ENCODE measurements around the gene CD2AP. TPM values are rescaled to one million over a fixed set of nuclear protein-coding genes. Genes with fewer than 3 reads are reported as not detected.

The CD2AP gene
- total RNA-seq, 8 experiments from 2014 or later, result 6.3 to 49.9 (median 11.2) TPM

DNA sequence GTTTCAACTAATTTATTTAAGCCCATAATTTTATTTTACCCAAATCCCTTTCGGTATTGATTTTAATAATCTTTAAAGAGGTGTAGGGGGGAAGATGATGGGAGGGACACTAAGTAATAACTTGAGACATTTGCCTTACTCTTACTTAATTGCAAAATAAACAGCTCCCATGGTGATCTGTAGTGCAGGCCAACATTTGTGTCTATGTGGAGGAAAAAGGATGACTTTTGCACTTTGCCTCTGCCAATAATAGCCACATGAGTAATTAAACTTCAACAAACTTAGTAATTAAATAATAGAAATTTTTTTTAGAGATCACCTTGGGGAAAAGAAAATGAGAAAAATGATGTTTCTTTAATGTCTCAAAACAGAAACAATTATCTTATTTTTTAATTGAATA, 29.9 kb upstream of the CD2AP start:
- no peak overlapping the region for H3K4me3 ChIP-seq
- 13 to 100% (median 90%) methylated on average over 1 of the region's 1 CpG; no CpG with 5 or more reads in 1 of the 10 experiments for WGBS, 10 experiments
- H3K27ac ChIP-seq, result no peak overlapping the region
- no peaks in the 10 kb centered on the region for H3K4me1 ChIP-seq (replicated peaks in 1 of 2)
- ATAC-seq (replicated peaks in 6 of 8), result no peak
- in situ Hi-C loops (cut with MboI; ENCODE audit: low pct_unique_long_range_greater_than_20kb in 2 of 9, low sequenced_read_pairs in 9 of 9, unreplicated experiment in 9 of 9), result no loop called here

GRCh38 chr6:47451162-47451561, 26.4 kb upstream of the CD2AP start:
- Histone ChIP-seq H3K4me3 (no peak overlapping the region), H3K4me1 (replicated peaks in 1 of 2) (no peaks in the 10 kb centered on the region), H3K27ac (no peak overlapping the region)
- no peak for ATAC-seq (replicated peaks in 6 of 8)
- in situ Hi-C loops (cut with MboI; ENCODE audit: low pct_unique_long_range_greater_than_20kb in 2 of 9, low sequenced_read_pairs in 9 of 9, unreplicated experiment in 9 of 9), result no loop called here
- WGBS, 10 experiments, result 40 to 100% (median 83%) methylated on average over 1 to 2 of the region's 2 CpGs; no CpG with 5 or more reads in 1 of the 10 experiments

DNA sequence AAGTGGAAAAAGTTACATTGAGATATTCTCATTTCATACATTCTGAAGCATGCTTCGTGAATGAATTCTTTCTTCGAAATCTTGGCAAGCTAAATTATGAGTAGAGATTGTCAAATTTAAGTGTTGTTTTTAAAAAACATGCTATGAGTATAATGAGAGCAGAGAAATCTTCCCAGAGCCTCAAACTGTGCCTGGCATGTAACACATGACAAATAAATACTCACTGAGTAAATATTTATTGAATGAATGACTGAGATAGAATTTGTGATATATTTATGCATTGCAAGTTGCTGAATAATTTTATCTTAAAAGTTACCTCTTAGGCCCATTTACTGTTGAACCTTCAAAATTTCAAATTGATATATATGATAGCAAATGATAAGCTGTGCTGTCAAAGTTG, 24.7 kb upstream of the CD2AP start:
- in situ Hi-C loops (cut with MboI; ENCODE audit: low pct_unique_long_range_greater_than_20kb in 2 of 9, low sequenced_read_pairs in 9 of 9, unreplicated experiment in 9 of 9), result no loop called here
- ATAC-seq (replicated peaks in 6 of 8), result no peak
- WGBS, 10 experiments, result 75 to 100% (median 83%) methylated on average over 2 of the region's 2 CpGs; no CpG with 5 or more reads in 3 of the 10 experiments
- H3K27ac ChIP-seq, result no peak overlapping the region
- no peaks in the 10 kb centered on the region for H3K4me1 ChIP-seq (replicated peaks in 1 of 2)
- no peak overlapping the region for H3K4me3 ChIP-seq

DNA sequence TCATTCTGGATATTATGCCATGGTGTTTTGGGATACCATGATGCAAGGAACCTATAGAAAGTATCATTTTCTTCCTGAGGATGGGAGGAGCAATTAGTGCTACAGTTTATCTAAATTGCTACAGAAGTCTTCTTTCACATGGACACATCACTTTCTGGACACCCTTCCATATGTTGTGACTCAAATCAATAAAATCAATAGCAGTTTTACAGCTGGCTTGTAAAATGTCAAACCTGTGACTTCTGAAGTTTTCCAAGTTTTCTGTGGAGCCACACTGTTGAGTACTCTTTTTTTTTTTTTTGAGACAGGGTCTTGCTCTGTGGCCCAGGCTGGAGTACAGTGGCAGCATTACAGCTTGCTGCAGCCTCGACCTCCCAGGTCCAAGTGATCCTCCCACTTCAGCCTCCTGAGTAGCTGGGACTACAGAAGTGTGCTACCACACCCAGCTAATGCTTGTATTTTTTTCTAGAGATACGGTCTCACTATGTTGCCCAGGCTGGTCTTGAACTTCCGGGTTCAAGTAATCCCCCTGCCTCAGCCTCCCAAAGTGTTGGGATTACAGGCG, 24.1 kb upstream of the CD2AP start:
- in situ Hi-C loops (cut with MboI; ENCODE audit: low pct_unique_long_range_greater_than_20kb in 2 of 9, low sequenced_read_pairs in 9 of 9, unreplicated experiment in 9 of 9), result no loop called here
- Histone ChIP-seq H3K27ac (no peak overlapping the region), H3K4me3 (no peak overlapping the region), H3K4me1 (replicated peaks in 1 of 2) (no peaks in the 10 kb centered on the region)
- 68 to 100% (median 91%) methylated on average over 1 to 4 of the region's 4 CpGs; no CpG with 5 or more reads in 2 of the 10 experiments for WGBS, 10 experiments
- ATAC-seq (replicated peaks in 6 of 8), result no peak

- Histone ChIP-seq H3K4me3 (no peak overlapping the region), H3K27ac (no peak overlapping the region), H3K4me1 (replicated peaks in 1 of 2) (no peaks in the 10 kb centered on the region)
- ATAC-seq (replicated peaks in 6 of 8), result no peak
- 39 to 100% (median 90%) methylated on average over 1 to 5 of the region's 6 CpGs; no CpG with 5 or more reads in 1 of the 10 experiments for WGBS, 10 experiments
- in situ Hi-C loops (cut with MboI; ENCODE audit: low pct_unique_long_range_greater_than_20kb in 2 of 9, low sequenced_read_pairs in 9 of 9, unreplicated experiment in 9 of 9), result no loop called here
Measured at GRCh38 chr6:47454713-47455396, 22.7 kb upstream of the CD2AP start.

GRCh38 chr6:47455533-47456209, 21.9 kb upstream of the CD2AP start:
- no peak for ATAC-seq (replicated peaks in 6 of 8)
- whole genome bisulfite sequencing, 10 experiments, result 71 to 100% (median 96%) methylated on average over 1 to 4 of the region's 4 CpGs; no CpG with 5 or more reads in 2 of the 10 experiments

DNA sequence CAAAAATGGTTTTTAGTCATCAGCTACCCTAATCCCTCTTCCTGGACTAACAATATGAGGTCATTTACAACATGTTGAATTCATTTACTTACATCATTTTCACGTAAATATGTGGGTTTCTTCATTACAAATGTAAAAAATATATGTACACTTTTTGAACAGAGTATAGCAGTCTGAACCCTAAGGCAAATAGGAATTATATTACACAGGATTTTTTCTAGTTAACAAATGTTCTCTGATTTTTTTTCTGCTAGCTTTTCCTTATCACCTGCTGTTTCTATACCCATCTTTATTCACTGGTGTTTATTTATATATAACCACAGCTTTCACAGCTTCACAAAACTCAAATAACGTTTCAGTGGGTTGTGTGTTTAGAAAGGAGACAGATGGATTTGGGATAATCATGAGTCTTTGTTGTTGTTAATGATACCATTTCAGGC, 21.0 kb upstream of the CD2AP start:
- no peak overlapping the region for H3K4me3 ChIP-seq
- 0 to 100% (median 52%) methylated on average over 1 to 2 of the region's 2 CpGs for WGBS, 10 experiments
- H3K27ac ChIP-seq, result no peak overlapping the region
- ATAC-seq (replicated peaks in 6 of 8), result peak in 2 of 8 experiments; percentile 28 to 34
- in situ Hi-C loops (cut with MboI; ENCODE audit: low pct_unique_long_range_greater_than_20kb in 2 of 9, low sequenced_read_pairs in 9 of 9, unreplicated experiment in 9 of 9), result no loop called here
- H3K4me1 ChIP-seq (replicated peaks in 1 of 2), result peaks cover 0 to 5% of the 10 kb centered on the region in 2 donors

More at GRCh38 chr6:47455533-47456209, 21.9 kb upstream of the CD2AP start:
- in situ Hi-C loops (cut with MboI; ENCODE audit: low pct_unique_long_range_greater_than_20kb in 2 of 9, low sequenced_read_pairs in 9 of 9, unreplicated experiment in 9 of 9), result no loop called here
- no peak overlapping the region for H3K4me3 ChIP-seq
- H3K4me1 ChIP-seq (replicated peaks in 1 of 2), result peaks cover 0 to 2% of the 10 kb centered on the region in 2 donors
- H3K27ac ChIP-seq, result no peak overlapping the region

DNA sequence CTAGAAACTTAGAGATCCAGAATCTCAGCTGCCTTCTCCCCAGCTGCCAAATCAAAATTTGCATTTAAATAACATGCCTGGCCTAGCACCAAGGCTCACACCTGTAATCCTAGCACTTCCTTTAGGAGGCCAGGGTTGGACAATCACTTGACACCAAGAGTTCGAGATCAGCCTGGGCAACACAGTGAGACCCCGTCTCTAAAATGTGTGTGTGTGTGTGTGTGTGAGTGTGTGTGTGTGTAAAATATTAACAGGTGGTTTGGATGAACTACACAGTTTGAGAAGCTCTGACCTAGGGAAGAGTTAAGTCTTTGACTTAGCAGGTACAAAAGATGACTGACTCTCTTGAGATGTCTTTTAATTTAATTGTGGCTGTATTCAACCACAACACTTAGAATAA, 20.2 kb upstream of the CD2AP start:
- in situ Hi-C loops (cut with MboI; ENCODE audit: low pct_unique_long_range_greater_than_20kb in 2 of 9, low sequenced_read_pairs in 9 of 9, unreplicated experiment in 9 of 9), result no loop called here
- H3K4me3 ChIP-seq, result no peak overlapping the region
- no peak for ATAC-seq (replicated peaks in 6 of 8)
- no peak overlapping the region for H3K27ac ChIP-seq
- H3K4me1 ChIP-seq (replicated peaks in 1 of 2), result peaks cover 0 to 5% of the 10 kb centered on the region in 2 donors
- 40 to 100% methylated on average over 1 of the region's 2 CpGs; no CpG with 5 or more reads in 8 of the 10 experiments for WGBS, 10 experiments

GRCh38 chr6:47464052-47464451, 13.5 kb upstream of the CD2AP start:
- Histone ChIP-seq H3K4me1 (replicated peaks in 1 of 2) (peaks cover 0 to 5% of the 10 kb centered on the region in 2 donors), H3K27ac (no peak overlapping the region), H3K4me3 (no peak overlapping the region)
- no peak for ATAC-seq (replicated peaks in 6 of 8)
- in situ Hi-C loops (cut with MboI; ENCODE audit: low pct_unique_long_range_greater_than_20kb in 2 of 9, low sequenced_read_pairs in 9 of 9, unreplicated experiment in 9 of 9), result no loop called here
- 0 to 100% (median 80%) methylated on average over 1 of the region's 1 CpG; no CpG with 5 or more reads in 3 of the 10 experiments for WGBS, 10 experiments

DNA sequence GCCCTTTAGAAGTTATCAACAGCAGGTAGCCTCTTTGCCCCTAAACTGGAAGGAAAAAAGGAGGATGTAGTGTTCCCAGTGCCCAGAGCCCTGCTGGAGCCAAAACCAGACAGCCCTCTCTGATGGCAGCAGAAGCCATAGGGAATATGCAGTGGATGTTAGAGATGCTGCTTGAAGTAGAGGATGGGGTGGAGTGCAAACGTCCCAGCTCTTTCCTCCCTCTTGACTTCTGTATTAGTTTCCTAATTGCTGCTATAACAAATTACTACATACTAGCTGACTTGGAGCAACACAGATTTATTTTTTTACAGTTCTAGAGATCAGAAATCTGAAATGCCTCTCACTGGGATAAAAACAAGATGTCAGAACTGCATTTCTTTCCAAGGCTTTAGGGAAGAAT, 12.5 kb upstream of the CD2AP start:
- in situ Hi-C loops (cut with MboI; ENCODE audit: low pct_unique_long_range_greater_than_20kb in 2 of 9, low sequenced_read_pairs in 9 of 9, unreplicated experiment in 9 of 9), result no loop called here
- no peak overlapping the region for H3K27ac ChIP-seq
- WGBS, 10 experiments, result 25 to 88% (median 57%) methylated on average over 1 of the region's 1 CpG; no CpG with 5 or more reads in 6 of the 10 experiments
- no peak for ATAC-seq (replicated peaks in 6 of 8)
- peaks cover 0 to 5% of the 10 kb centered on the region in 2 donors for H3K4me1 ChIP-seq (replicated peaks in 1 of 2)
- H3K4me3 ChIP-seq, result no peak overlapping the region

DNA sequence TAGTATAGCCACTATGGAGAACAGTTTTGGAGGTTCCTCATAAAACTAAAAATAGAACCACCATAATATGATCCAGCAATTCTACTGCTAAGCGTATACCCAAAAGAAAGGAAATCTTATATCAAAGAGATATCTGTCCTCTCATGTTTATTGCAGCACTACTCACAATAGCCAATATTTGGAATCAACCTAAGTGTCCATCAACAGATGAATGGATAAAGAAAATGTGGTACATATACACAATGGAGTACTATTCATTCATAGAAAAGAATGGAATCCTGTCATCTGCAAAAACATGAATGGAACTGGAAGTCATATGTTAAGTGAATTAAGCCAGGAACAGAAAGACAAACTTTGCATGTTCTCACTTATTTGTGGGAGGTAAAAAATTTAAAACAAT, 5.7 kb upstream of the CD2AP start:
- 63 to 100% (median 95%) methylated on average over 1 of the region's 1 CpG; no CpG with 5 or more reads in 2 of the 10 experiments for WGBS, 10 experiments
- in situ Hi-C loops (cut with MboI; ENCODE audit: low pct_unique_long_range_greater_than_20kb in 2 of 9, low sequenced_read_pairs in 9 of 9, unreplicated experiment in 9 of 9), result no loop called here
- H3K4me3 ChIP-seq, result no peak overlapping the region
- ATAC-seq (replicated peaks in 6 of 8), result no peak
- no peaks in the 10 kb centered on the region for H3K4me1 ChIP-seq (replicated peaks in 1 of 2)
- H3K27ac ChIP-seq, result no peak overlapping the region

DNA sequence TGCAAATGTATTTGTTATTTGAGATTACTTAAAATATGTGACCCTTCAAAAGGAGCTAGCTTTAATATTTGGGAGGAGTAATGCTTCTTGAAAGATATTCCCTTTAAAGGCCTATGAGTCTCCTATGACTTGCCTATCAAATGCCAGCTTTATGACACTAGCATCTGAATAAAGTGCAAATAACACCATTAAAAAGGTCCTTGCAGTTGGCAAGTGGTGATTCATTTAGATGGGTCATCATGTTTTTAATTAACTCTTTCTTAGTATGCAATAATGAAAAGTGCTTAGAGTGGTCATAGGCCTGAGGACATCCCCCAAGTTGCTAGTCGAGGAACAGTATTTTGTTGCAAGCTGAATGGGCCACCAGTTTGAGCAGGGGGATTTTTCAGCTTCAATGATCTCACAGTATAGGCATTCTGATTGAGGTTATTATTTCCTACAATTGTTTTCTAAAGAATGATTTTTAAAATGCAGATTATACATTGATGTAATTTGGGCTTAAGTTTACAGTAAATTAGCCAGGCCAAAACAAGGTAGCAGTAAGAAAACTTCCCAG, 3.7 kb upstream of the CD2AP start:
- 25 to 86% (median 86%) methylated on average over 1 of the region's 1 CpG; no CpG with 5 or more reads in 3 of the 10 experiments for WGBS, 10 experiments
- no peak overlapping the region for H3K4me3 ChIP-seq
- in situ Hi-C loops (cut with MboI; ENCODE audit: low pct_unique_long_range_greater_than_20kb in 2 of 9, low sequenced_read_pairs in 9 of 9, unreplicated experiment in 9 of 9), result no loop called here
- H3K27ac ChIP-seq, result no peak overlapping the region
- H3K4me1 ChIP-seq (replicated peaks in 1 of 2), result no peaks in the 10 kb centered on the region
- ATAC-seq (replicated peaks in 6 of 8), result peak in 3 of 8 experiments; percentile 12 to 38 (median 28)

DNA sequence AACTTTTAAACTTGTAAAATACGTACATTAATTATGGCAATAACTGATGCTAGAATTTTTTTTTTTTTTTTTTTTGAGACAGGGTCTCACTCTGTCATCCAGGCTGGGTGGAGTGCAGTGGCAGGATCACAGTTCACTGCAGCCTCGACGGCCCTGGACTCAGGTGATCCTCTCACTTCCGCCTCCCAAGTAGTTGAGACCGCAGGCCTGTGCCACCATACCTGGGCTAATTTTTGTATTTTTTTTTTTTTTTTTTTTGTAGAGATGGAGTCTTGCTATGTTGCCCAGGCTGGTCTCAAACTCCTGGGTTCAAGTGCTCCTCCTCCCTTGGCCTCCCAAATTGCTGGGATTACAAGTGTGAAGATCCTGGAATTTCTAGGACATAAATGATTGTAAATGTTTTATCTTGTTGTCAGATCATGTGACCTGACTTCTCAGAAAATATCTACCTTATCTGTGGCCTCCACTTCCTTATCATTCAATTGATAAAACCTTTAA, 2.2 kb upstream of the CD2AP start:
- 56 to 100% (median 96%) methylated on average over 1 to 5 of the region's 5 CpGs for WGBS, 10 experiments
- in situ Hi-C loops (cut with MboI; ENCODE audit: low pct_unique_long_range_greater_than_20kb in 2 of 9, low sequenced_read_pairs in 9 of 9, unreplicated experiment in 9 of 9), result no loop called here
- Histone ChIP-seq H3K27ac (no peak overlapping the region), H3K4me3 (no peak overlapping the region), H3K4me1 (replicated peaks in 1 of 2) (peaks cover 0 to 15% of the 10 kb centered on the region in 2 donors)
- ATAC-seq (replicated peaks in 6 of 8), result no peak

All from motor neuron (in vitro differentiated cells).